ENCODE results near the gene DACH1.

- TF ChIP-seq CTCF (conservative IDR thresholded peaks at IDR 0.05) = no peak
- TF ChIP-seq ZFX (IDR thresholded peaks at IDR 0.05) = no peak
Measured at GRCh38 chr13:71659404-71659803, 207.6 kb downstream of the DACH1 start.
